Kasumi-1 (cell line): ENCODE data around the gene CNNM4.

Source experiments
- DNase-seq, 2 experiments: peaks; one replicate each; lab custom pipeline; 2025; lab: John Stamatoyannopoulos, UW

The CNNM4 gene

DNA sequence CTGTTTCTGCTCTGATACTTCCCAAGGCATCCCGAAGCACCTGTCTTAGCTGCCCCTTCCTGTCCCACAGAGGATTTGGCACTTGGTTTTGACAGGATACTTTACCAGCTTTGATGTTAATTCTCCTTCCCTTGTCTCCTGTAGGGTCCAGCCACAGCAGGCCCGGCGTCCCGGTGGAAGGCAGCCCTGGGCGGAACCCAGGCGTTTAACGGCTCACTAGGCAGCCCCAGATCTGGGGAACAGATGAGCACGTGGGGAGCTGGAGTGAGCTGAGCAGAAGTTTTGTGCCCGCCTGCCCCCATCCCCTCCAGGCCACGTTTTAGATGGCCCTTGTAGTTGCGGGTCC lies 71.7 kb downstream of the CNNM4 start:
- DNase-seq: no peak

DNA sequence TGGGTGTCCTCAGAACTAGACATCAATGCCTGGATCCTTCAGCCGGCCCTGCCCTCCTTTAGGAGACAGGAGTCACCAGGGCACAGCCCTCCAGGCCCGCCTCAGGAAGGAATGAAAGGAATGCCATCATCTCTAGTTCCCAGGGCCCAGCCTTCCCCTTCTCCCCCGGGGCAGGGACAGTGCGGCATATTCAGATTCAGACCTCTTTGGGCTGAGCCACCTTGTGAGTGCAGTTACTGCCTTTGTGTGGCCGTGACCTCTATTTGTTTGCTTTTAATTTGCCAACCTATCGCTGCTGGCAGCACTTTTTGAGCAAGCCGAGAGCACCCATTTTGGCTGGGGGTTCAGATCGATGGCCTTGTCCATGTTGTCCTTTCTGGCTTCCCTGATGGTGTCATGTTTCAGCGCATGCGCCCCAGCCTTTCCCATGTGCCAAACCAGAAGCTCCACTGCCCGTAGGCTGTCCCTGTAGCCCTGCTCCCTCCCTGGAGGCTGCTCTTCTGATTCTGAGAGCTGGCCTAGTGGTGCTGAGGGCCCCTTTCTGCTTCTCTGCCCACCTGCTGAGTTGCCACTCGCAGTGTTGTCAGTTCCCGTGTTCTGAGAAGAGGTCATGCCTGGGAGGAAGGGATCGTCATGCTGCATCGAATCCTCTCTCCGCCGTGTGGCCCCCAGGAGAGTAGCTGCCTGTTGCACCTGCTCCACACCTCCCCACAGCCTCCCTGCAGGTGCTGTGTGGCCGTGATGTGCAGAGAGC lies 72.2 kb downstream of the CNNM4 start:
- DNase-seq: no peak

GRCh38 chr2:96835830-96836229 lies 75.1 kb downstream of the CNNM4 start:
- DNase-seq: no peak

GRCh38 chr2:96837575-96837974 lies 76.9 kb downstream of the CNNM4 start:
- DNase-seq: no peak

- peak; percentile 27 to 58 for DNase-seq
Observed at GRCh38 chr2:96838345-96839292, 77.9 kb downstream of the CNNM4 start.

DNA sequence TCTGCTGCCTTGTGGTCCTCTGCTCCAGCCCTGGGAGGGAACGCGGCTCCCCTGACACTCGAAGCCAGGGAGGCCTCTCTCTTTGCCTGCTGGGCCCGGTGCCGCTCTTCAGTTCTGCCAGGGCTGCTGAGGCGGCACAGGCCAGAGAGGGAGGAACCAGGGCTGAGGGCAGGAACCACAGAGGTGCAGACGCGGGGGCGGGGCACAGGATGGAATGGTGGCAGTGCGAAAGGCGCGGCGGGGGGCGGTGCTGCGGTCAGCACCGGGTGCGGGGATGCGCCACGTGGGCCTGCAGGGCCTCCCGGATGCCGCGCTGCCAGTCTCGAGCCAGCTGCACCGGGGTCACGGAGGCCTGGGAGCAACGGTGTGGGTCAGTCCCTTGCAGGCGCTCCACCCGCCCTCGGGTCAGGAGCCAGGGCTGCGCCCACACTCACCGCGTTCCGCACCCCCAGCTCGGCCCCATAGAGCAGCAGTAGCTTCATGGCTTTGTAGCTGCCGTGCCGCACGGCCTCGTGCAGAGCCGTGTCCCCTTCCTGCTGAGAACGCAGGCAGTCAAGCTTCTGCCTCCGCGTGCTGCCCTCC lies 78.7 kb downstream of the CNNM4 start:
- no peak for DNase-seq

DNA sequence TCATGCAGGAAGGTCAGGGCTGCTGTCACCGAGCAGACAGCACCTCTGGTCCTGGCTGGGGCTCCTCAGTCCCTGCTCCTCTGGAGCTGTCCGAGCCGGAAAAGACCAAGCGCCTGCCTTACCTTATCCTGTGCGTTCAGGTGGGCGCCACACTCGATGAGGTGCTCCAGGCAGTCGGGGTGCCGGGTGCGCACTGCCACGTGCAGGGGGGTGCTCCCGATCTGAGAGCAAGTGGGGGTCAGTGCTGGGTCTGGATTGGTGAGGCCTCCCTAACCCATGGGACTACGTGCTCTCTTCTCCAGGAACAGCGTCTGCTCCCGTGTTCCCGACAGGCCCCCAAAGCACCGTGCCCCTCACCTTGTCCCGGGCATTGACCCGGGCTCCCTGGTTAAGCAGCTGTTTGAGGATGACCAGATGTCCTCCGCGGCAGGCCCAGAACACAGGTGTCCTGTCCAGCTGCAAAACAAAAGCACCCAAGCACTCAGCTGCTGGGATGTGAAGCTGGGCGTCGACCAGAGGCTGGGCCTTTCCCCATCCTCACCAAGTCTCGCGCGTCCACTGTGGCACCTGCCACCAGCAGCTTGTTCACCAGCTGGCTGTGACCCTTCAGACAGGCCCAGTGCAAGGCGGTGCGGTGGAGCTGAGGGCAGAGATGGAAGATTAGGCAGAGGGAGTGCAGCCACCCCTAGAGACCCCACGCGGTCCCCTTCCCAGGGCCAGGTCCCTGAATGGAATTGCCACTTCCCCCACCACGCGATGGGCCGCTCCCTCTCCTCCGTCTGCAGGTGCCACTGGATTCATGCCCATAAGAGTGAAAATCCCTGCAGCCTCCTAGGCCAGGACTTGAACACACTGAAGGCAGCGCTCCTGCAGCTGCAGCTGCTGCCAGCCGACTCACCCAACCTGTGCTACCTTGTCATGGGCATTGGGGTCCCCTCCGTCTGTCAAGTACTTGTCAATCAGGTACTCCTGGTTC lies 79.5 kb downstream of the CNNM4 start:
- no peak for DNase-seq

DNA sequence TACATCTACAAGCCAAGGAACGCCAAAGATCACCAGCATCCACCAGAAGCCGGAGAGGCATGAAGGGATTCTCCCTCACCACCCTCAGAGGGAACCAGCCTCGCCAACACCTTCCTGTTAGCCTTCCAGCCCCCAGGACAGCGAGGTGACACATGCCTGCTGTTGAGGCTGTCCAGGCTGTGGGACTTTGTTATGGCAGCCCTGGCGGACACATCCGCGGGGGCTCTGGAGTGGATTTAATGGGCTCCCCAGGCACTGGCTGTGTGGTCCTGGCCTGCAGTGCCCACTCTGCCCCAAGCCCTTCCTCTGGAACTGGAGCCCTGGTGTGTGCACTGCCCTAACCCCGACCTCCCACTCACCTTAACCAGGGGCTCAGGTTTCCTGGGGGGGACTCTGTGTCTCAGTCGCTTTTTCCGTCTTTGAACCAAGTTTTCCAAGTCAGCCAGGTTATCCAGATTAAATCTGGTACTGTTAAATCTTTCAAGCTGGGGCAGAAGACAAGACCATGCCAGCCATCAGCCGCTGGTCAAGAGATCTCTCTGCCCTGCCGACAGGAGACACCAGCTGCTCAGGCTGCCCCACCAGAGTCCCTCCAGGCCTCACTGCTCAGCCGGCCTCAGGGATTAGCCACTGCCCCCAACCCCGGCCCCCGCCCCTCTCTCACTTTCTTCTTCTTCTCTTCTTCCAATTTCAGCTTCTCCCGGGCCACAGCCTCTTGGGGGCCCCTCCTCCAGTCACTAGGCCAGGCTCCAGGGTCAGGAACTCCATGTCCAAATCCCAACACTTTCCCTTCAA lies 81.2 kb downstream of the CNNM4 start:
- no peak for DNase-seq

GRCh38 chr2:96842600-96842999 lies 81.9 kb downstream of the CNNM4 start:
- no peak for DNase-seq

- DNase-seq: no peak
Observed at GRCh38 chr2:96843538-96844268, 83.0 kb downstream of the CNNM4 start, which contains the start of gene ANKRD23. TSS of gene ANKRD23 (minus strand) at chr2:96844021. CDS start at chr2:96843992, 29 bp downstream.

GRCh38 chr2:96844405-96844808 lies 83.7 kb downstream of the CNNM4 start:
- DNase-seq: no peak

DNA sequence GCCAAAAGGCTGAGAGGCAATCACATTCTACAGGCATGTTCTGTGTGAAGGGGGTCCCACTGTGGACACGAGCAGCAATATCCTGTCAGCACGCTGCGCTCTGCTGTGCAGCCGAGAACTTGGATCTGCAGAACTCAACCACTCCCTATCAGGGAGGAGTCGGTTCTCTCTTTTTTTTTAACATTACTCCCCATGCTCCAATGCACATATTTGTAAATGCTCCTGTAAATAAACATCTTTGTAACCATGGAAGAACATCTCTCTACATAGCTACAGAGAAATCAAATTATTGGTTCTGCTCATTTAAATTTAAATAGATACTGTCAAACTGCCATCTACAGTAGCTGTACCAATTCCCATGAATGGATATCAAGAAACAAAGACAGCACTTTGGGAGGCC lies 86.1 kb downstream of the CNNM4 start:
- no peak for DNase-seq

DNA sequence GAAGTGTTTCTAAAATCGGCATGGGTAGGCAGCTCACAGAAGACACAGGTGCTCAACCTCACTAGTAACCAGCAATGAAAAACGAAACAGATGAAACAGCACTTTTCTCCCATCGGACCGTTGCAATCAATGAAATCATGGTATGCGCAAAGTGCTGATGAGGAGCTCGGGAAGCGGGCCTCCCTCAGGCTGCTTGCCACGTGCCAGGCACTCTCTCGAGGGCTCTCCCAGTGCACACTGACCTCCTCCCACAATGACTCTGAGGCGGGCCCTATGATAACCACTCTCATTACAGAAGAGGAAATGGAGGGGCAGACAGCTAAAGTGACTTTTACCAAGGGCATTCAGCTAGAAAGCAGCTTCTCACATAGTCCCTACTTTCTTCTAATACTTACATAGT lies 86.9 kb downstream of the CNNM4 start:
- no peak for DNase-seq

DNA sequence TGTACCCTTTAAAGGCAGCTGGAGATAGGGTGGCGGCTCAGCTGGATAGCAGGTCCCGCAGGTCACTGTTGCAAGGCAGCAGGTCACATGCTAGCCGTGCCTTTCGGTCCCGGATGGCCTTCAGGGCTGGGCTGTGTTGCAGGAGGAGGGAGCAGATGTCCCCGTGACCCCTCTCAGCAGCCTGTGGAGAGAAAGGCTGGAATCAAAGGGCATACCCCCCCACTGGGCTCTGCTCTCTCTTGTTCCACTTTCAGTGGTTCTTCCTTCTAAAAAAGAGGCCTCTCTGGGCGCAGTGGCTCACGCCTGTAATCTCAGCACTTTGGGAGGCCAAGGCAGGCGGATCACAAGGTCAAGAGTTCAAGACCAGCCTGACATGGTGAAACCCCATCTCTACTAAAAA lies 87.6 kb downstream of the CNNM4 start:
- no peak for DNase-seq

DNA sequence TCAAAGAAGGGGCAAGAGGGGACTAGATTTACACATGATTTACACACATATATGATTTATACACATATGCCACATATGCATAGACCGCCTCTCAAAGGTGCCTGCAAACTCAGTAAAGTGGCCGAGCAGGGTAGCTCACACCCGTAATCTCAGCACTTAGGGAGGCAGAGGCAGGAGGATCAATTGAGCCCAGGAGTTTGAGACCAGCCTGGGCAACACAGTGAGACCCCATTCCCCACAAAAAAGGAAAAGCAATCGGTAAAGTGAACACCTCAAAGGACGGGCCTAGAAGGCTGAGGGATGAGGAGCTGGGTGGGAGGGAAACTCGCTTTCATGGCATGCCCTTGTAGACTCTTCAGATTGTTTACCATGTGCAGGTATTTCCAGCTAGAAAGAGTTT lies 92.0 kb downstream of the CNNM4 start:
- DNase-seq: no peak

DNA sequence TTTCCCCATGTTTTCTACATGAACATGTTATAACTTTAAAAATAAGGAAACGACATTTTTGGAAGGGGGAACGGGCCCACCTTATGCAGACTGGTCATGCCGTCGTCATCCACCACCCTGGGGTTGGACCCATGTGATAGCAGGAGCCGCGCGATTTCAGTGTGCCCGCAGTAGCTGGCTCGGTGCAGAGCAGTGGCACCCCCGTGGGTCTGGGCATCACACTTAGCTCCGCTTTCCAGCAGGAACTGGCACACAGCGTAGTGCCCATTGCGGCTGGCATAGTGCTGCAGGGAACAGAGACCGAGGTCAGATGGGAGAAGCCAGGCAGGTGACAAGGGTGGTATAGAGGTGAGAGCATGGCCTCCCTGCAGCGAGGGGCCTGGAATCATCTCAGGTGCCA lies 92.6 kb downstream of the CNNM4 start:
- DNase-seq: no peak

GRCh38 chr2:96856776-96857666 lies 96.3 kb downstream of the CNNM4 start:
- DNase-seq: peak in 1 of 2 experiments; percentile 18

DNA sequence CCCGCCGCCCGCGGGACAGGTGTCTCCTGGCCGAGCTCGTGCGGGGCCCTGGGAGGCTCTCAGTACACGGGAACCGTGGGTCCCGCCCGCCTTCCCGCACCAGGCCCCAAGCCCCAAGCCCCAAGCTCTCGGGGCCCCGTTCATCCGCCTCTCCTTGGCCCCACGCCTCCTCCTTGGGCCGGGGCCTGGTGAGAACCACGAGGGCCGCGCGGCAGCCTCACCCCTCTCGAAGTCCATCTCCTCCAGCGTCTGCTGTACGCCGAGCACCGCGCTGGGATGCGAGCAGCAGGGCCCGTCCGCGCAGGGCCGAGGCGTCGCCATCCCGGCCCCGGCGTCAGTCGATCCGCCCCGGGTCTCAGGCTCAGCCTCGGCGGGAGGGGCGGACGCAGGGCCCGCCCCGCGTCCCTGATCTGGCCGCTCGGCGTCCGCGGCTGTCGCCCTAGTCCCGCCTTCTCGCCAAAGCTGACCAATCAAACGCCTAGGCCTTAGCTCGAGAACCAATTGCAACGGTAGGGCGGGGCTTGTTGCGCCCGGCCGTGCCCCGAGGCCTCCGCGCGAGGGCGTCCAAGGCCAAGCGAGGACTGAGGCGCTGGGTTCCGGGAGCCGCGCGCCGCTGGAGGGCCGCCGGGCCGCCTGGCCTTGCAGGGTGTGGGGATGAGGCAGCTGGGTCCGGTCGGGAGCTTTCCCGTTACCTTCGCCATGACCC lies 97.1 kb downstream of the CNNM4 start, which contains the start of gene ANKRD39:
TSS of gene ANKRD39 (minus strand) at position 350 of the 706 bp plus-strand sequence. CDS start at position 321, 29 bp downstream.
- peak; percentile 94 to 97 for DNase-seq
